Measurements from ENCODE around the gene TMEM273. TPM values are rescaled to one million over a fixed set of nuclear protein-coding genes. Genes with fewer than 3 reads are reported as not detected.
A peak's percentile ranks its signal among the peaks of the same experiment; 100 is the strongest.

The TMEM273 gene
- total RNA-seq, 4 donors from 2014 or later = 18.6 to 37.9 (median 28.8) TPM

DNA sequence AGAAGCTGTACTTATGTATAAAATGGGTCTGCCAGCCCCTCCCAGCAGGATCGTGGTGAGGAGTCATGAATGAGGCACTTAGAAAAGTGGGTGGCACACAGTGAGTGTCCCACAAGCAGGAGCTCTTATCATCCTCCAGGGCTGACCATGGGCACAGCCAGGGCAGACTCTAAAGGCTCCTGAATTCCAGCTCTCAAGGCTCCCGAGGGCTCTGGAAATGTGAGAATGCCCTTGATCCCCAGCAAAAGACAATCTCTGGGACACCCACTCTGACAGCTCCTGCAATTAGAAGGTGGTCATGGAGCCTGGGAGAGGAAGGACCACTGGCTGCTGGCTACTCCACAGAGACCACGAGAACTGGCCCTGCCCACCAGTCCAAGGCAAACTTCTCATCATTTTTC is 74.5 kb downstream of the TMEM273 start:
- peaks cover 0 to 61% (median 10%) of the 10 kb centered on the region in 4 donors for H3K4me1 ChIP-seq
- H3K4me3 ChIP-seq = no peak overlapping the region
- H3K27ac ChIP-seq = peak overlapping the region in 2 of 4 donors; percentile 29 to 34
- no peak for DNase-seq (ENCODE audit: low spot score in 2 of 2)
- H3K27me3 ChIP-seq = no peaks in the 10 kb centered on the region
- 43 to 71% methylated on average over 3 of the region's 3 CpGs for WGBS, 2 donors
- no peaks in the 10 kb centered on the region for H3K36me3 ChIP-seq
- H3K9me3 ChIP-seq = no peaks in the 10 kb centered on the region
- no peak for TF ChIP-seq EP300 (IDR thresholded peaks at IDR 0.05)
- no peak for TF ChIP-seq POLR2A (IDR thresholded peaks at IDR 0.05)
- TF ChIP-seq, protein P1, sequence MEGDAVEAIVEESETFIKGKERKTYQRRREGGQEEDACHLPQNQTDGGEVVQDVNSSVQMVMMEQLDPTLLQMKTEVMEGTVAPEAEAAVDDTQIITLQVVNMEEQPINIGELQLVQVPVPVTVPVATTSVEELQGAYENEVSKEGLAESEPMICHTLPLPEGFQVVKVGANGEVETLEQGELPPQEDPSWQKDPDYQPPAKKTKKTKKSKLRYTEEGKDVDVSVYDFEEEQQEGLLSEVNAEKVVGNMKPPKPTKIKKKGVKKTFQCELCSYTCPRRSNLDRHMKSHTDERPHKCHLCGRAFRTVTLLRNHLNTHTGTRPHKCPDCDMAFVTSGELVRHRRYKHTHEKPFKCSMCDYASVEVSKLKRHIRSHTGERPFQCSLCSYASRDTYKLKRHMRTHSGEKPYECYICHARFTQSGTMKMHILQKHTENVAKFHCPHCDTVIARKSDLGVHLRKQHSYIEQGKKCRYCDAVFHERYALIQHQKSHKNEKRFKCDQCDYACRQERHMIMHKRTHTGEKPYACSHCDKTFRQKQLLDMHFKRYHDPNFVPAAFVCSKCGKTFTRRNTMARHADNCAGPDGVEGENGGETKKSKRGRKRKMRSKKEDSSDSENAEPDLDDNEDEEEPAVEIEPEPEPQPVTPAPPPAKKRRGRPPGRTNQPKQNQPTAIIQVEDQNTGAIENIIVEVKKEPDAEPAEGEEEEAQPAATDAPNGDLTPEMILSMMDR (IDR thresholded peaks at IDR 0.05) = no peak

DNA sequence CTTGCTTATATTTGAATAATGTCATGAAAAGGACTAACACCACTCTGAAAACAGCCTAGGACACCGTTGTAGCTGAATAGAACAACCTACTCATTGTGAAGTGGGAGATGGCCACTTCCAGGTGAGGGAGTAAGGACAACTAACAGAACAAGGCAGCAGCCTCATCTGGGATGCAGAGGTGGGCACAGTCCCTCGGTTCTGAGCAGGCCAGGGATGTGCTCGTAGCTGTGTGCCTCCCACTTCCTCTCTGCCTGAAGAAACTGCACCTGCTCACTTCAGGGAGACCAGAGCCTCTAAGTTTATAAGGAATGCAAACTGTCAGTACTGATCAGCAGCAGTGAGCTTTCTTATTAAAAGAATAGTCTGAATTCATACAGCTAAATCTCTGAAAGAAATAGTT is 75.3 kb downstream of the TMEM273 start:
- WGBS, 2 donors = 48 to 51% methylated on average over 3 of the region's 3 CpGs
- Histone ChIP-seq H3K36me3 (no peaks in the 10 kb centered on the region), H3K27ac (no peak overlapping the region), H3K4me1 (peaks cover 0 to 62% (median 10%) of the 10 kb centered on the region in 4 donors), H3K4me3 (no peak overlapping the region), H3K27me3 (no peaks in the 10 kb centered on the region), H3K9me3 (no peaks in the 10 kb centered on the region)
- no peak for TF ChIP-seq EP300 (IDR thresholded peaks at IDR 0.05)
- no peak for TF ChIP-seq POLR2A (IDR thresholded peaks at IDR 0.05)
- TF ChIP-seq, protein P1 (IDR thresholded peaks at IDR 0.05) = no peak
- DNase-seq (ENCODE audit: low spot score in 2 of 2) = no peak

DNA sequence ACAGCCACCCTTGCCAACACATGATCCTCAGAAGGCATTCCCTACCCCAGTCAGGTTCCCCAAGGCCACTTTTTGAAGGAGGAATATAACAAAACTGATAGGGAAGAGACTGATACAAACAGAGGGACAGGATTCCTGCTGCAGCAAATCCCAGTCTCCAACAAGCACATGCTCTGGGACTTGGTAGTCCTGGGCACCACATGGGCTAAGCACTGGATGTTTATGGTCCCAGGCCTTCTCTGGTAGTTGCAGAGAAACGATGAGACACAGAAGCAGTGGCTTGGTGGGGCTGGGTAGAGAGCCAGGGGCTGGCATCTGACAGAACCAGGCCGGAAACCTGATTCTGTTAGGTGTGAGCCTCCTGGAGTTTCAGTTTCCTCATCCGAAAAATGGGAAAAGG is 76.1 kb downstream of the TMEM273 start:
- H3K4me1 ChIP-seq = peaks cover 0 to 67% (median 13%) of the 10 kb centered on the region in 4 donors
- no peaks in the 10 kb centered on the region for H3K9me3 ChIP-seq
- WGBS, 2 donors = 63 to 79% methylated on average over 3 of the region's 3 CpGs
- H3K27me3 ChIP-seq = no peaks in the 10 kb centered on the region
- TF ChIP-seq POLR2A (IDR thresholded peaks at IDR 0.05) = no peak
- TF ChIP-seq, protein P1 (IDR thresholded peaks at IDR 0.05) = no peak
- TF ChIP-seq EP300 (IDR thresholded peaks at IDR 0.05) = no peak
- H3K27ac ChIP-seq = no peak overlapping the region
- no peak overlapping the region for H3K4me3 ChIP-seq
- DNase-seq (ENCODE audit: low spot score in 2 of 2) = no peak
- no peaks in the 10 kb centered on the region for H3K36me3 ChIP-seq

DNA sequence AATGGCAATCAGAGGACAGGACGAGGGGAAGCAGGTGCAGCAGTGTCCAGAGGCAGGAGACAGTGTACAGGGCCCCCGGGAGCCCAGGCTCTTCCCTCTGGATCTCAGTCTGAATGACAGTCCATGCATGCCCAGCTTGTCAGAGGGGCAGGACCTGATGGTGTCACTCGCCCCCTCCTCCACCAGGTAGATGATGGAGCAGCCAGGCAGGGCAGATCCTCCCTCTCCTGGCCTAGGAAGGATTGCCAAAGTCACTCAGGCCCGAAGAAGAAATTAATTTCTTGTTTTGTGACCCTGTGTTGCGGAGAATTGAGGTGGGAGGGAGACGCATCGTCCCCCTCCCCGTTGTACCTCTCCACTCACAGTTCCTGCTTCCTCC is 76.9 kb downstream of the TMEM273 start:
- Histone ChIP-seq H3K27me3 (no peaks in the 10 kb centered on the region), H3K4me3 (no peak overlapping the region), H3K36me3 (no peaks in the 10 kb centered on the region), H3K4me1 (peaks cover 0 to 75% (median 19%) of the 10 kb centered on the region in 4 donors), H3K27ac (no peak overlapping the region), H3K9me3 (no peaks in the 10 kb centered on the region)
- TF ChIP-seq, protein P1 (IDR thresholded peaks at IDR 0.05) = no peak
- no peak for TF ChIP-seq EP300 (IDR thresholded peaks at IDR 0.05)
- TF ChIP-seq POLR2A (IDR thresholded peaks at IDR 0.05) = no peak
- WGBS, 2 donors = 68 to 73% methylated on average over 8 of the region's 8 CpGs
- DNase-seq (ENCODE audit: low spot score in 2 of 2) = no peak

DNA sequence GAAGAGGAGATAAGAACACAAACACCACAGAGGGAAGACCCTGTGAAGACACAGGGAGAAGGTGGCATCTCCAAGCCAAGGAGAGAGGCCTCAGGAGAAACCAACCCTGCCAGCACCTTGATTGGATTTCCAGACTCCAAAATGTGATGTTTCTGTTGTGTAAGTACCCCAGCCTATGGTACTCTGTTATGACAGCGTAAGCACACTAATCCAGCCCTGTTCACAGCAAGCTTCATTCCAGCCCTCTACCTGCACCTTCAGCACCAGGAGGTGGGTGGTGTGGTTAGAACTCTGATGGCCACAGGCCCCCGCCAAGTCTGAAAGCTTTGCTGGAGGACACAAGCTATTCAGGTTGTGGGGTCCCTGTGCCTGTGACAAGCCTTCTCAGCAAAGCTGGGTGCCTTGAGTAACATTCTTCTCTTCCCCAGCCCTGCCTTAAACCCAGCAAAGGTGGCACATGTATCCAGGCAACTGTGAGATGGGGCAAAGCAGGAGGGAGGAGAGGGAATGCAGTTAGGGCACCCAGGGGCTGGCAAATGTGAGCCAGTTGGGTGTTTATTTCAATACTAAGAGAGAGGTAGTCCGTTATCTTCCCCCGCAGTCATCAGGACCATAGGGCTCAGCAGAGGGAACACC is 77.4 kb downstream of the TMEM273 start:
- no peaks in the 10 kb centered on the region for H3K36me3 ChIP-seq
- H3K4me3 ChIP-seq = no peak overlapping the region
- no peaks in the 10 kb centered on the region for H3K27me3 ChIP-seq
- TF ChIP-seq EP300 (IDR thresholded peaks at IDR 0.05) = no peak
- peaks cover 0 to 78% (median 20%) of the 10 kb centered on the region in 4 donors for H3K4me1 ChIP-seq
- no peaks in the 10 kb centered on the region for H3K9me3 ChIP-seq
- DNase-seq (ENCODE audit: low spot score in 2 of 2) = no peak
- no peak overlapping the region for H3K27ac ChIP-seq
- 97 to 98% methylated on average over 4 of the region's 4 CpGs for WGBS, 2 donors

Data from tibial nerve (tissue), 4 donors.